Activated CD4-positive, alpha-beta T cell treated with anti-CD3 and anti-CD28 coated beads, Interleukin-2, amount 50 U/mL, for 24 hours (primary cell): ENCODE data around the gene PDC.

Source experiments
- DNase-seq, 2 donors: peaks; one replicate each; pipeline ENCODE4 v3.0.0-alpha.2; 2020; ENCODE audit warnings: low read depth in 1 of 2, low spot score in 1 of 2

The PDC gene

GRCh38 chr1:186461014-186461413, at the start of gene PDC:
TSS of gene PDC (minus strand) at chr1:186461114. CDS start at chr1:186449459, 11,655 bp downstream.
- DNase-seq: no peak

- DNase-seq: no peak
These were observed 42.3 kb upstream of the PDC start for GRCh38 chr1:186503190-186503589.

GRCh38 chr1:186502087-186502486, 41.2 kb upstream of the PDC start:
- no peak for DNase-seq

GRCh38 chr1:186500804-186501203, 39.9 kb upstream of the PDC start:
- DNase-seq: no peak

GRCh38 chr1:186499571-186499970, 38.7 kb upstream of the PDC start:
- DNase-seq: no peak

GRCh38 chr1:186498695-186499389, 37.9 kb upstream of the PDC start:
- DNase-seq: no peak

GRCh38 chr1:186498071-186498470, 37.2 kb upstream of the PDC start:
- DNase-seq: no peak

GRCh38 chr1:186497651-186498050, 36.7 kb upstream of the PDC start:
- DNase-seq: no peak

GRCh38 chr1:186496171-186496851, 35.4 kb upstream of the PDC start:
- DNase-seq: no peak

GRCh38 chr1:186494832-186495271, 33.9 kb upstream of the PDC start:
- DNase-seq: no peak

- no peak for DNase-seq
These were observed 31.8 kb upstream of the PDC start for GRCh38 chr1:186492531-186493291.

- DNase-seq: no peak
These were observed 30.4 kb upstream of the PDC start for GRCh38 chr1:186491336-186491735.

- no peak for DNase-seq
These were observed 26.2 kb upstream of the PDC start for GRCh38 chr1:186487163-186487562.

- no peak for DNase-seq
These were observed 25.1 kb upstream of the PDC start for GRCh38 chr1:186486061-186486460.

- DNase-seq: no peak
These were observed 22.6 kb upstream of the PDC start for GRCh38 chr1:186483561-186483960.

- DNase-seq: peak in 1 of 2 donors; percentile 39
These were observed 21.8 kb upstream of the PDC start for GRCh38 chr1:186482661-186483255.

- DNase-seq: no peak
These were observed 20.5 kb upstream of the PDC start for GRCh38 chr1:186481303-186481888.

- DNase-seq: no peak
These were observed 18.2 kb upstream of the PDC start for GRCh38 chr1:186479162-186479561.

GRCh38 chr1:186476264-186477040, 15.5 kb upstream of the PDC start:
- no peak for DNase-seq

- DNase-seq: no peak
These were observed 13.3 kb upstream of the PDC start for GRCh38 chr1:186474208-186474607.
